ENCODE data around the gene OR10V1.
A peak's percentile ranks its signal among the peaks of the same experiment; 100 is the strongest.
"Not testable (repeated sequence)": the region's sequence is repeated elsewhere in the genome, so short reads cannot be mapped to it uniquely, and the experiment has no call there.

Gene OR10V1

GRCh38 chr11:59705294-59705693 is 8.4 kb downstream of the OR10V1 start:
- H3K4me1 ChIP-seq (ENCODE audit: control insufficient read depth, insufficient read depth, low read depth, low read length) = peaks cover 5% of the 10 kb centered on the region
- peak; percentile 12 for DNase-seq
- H3K36me3 ChIP-seq (ENCODE audit: control insufficient read depth in 1 of 2, insufficient read depth in 2 of 2, low read depth in 1 of 2, low read length in 2 of 2) = no peaks in the 10 kb centered on the region
- H2BK12ac ChIP-seq (ENCODE audit: low read length in 2 of 2) = no peak overlapping the region
- peak overlapping the region; percentile 45 for H3K27ac ChIP-seq (ENCODE audit: low read length, poor library complexity, severe bottlenecking)
- no peak overlapping the region for H4K8ac ChIP-seq (ENCODE audit: low read length)
- no peak overlapping the region for H2AFZ ChIP-seq (ENCODE audit: low read depth, low read length)
- no peak overlapping the region for H3K4ac ChIP-seq (ENCODE audit: low read depth in 1 of 2, low read length in 2 of 2)
- no peak overlapping the region for H2AK5ac ChIP-seq (ENCODE audit: low read length, severe bottlenecking)
- H3K4me3 ChIP-seq (ENCODE audit: insufficient read depth in 1 of 2, low read depth in 1 of 2, low read length in 2 of 2) = no peak overlapping the region
- H2BK15ac ChIP-seq (ENCODE audit: low read depth, poor library complexity, severe bottlenecking) = no peak overlapping the region
- no peaks in the 10 kb centered on the region for H3K79me1 ChIP-seq (replicated peaks; ENCODE audit: low read length, poor library complexity, severe bottlenecking)
- H3K14ac ChIP-seq (ENCODE audit: low read length in 2 of 2) = no peak overlapping the region
- H3K18ac ChIP-seq (ENCODE audit: low read depth in 1 of 2, low read length in 2 of 2) = no peak overlapping the region
- H3K9ac ChIP-seq (ENCODE audit: low read length) = no peak overlapping the region
- H2BK5ac ChIP-seq (ENCODE audit: low read depth, low read length, poor library complexity, severe bottlenecking) = no peak overlapping the region
- WGBS = 78% methylated on average over 5 of the region's 6 CpGs
- no peak overlapping the region for H4K91ac ChIP-seq (ENCODE audit: low read length)
- no peaks in the 10 kb centered on the region for H3K27me3 ChIP-seq (ENCODE audit: control insufficient read depth in 1 of 2, insufficient read depth in 1 of 2, low read length in 2 of 2)
- H2BK120ac ChIP-seq (ENCODE audit: low read depth, low read length) = no peak overlapping the region
- no peak overlapping the region for H3K4me2 ChIP-seq (ENCODE audit: low read length, poor library complexity, severe bottlenecking)
- H3K23ac ChIP-seq (ENCODE audit: low read length in 2 of 2) = no peak overlapping the region
- H3K9me3 ChIP-seq (ENCODE audit: control insufficient read depth, low read length) = no peaks in the 10 kb centered on the region

GRCh38 chr11:59703515-59703914 is 10.1 kb downstream of the OR10V1 start:
- H3K23ac ChIP-seq (ENCODE audit: low read length in 2 of 2); H3K4me2 ChIP-seq (ENCODE audit: low read length, poor library complexity, severe bottlenecking): not testable (repeated sequence)
- no CpG with 5 or more reads among the region's 1 CpG for WGBS

GRCh38 chr11:59700157-59700556 is 13.5 kb downstream of the OR10V1 start:
- H3K36me3 ChIP-seq (ENCODE audit: control insufficient read depth in 1 of 2, insufficient read depth in 2 of 2, low read depth in 1 of 2, low read length in 2 of 2); H4K91ac ChIP-seq (ENCODE audit: low read length); H2BK15ac ChIP-seq (ENCODE audit: low read depth, poor library complexity, severe bottlenecking); H3K9ac ChIP-seq (ENCODE audit: low read length); H3K79me1 ChIP-seq (replicated peaks; ENCODE audit: low read length, poor library complexity, severe bottlenecking); H3K4ac ChIP-seq (ENCODE audit: low read depth in 1 of 2, low read length in 2 of 2); H2BK12ac ChIP-seq (ENCODE audit: low read length in 2 of 2); H3K27ac ChIP-seq (ENCODE audit: low read length, poor library complexity, severe bottlenecking); H3K4me3 ChIP-seq (ENCODE audit: insufficient read depth in 1 of 2, low read depth in 1 of 2, low read length in 2 of 2); DNase-seq; H2AK5ac ChIP-seq (ENCODE audit: low read length, severe bottlenecking); H3K4me1 ChIP-seq (ENCODE audit: control insufficient read depth, insufficient read depth, low read depth, low read length); H3K23ac ChIP-seq (ENCODE audit: low read length in 2 of 2); H4K8ac ChIP-seq (ENCODE audit: low read length); H2AFZ ChIP-seq (ENCODE audit: low read depth, low read length); H3K4me2 ChIP-seq (ENCODE audit: low read length, poor library complexity, severe bottlenecking); H3K9me3 ChIP-seq (ENCODE audit: control insufficient read depth, low read length); H3K14ac ChIP-seq (ENCODE audit: low read length in 2 of 2); H3K27me3 ChIP-seq (ENCODE audit: control insufficient read depth in 1 of 2, insufficient read depth in 1 of 2, low read length in 2 of 2); H2BK5ac ChIP-seq (ENCODE audit: low read depth, low read length, poor library complexity, severe bottlenecking); H3K18ac ChIP-seq (ENCODE audit: low read depth in 1 of 2, low read length in 2 of 2); H2BK120ac ChIP-seq (ENCODE audit: low read depth, low read length): not testable (repeated sequence)
- WGBS = no CpG with 5 or more reads among the region's 5 CpGs

More at GRCh38 chr11:59703515-59703914, 10.1 kb downstream of the OR10V1 start:
- not testable (repeated sequence) for H2AK5ac ChIP-seq (ENCODE audit: low read length, severe bottlenecking); H3K27me3 ChIP-seq (ENCODE audit: control insufficient read depth in 1 of 2, insufficient read depth in 1 of 2, low read length in 2 of 2); H4K8ac ChIP-seq (ENCODE audit: low read length); H3K27ac ChIP-seq (ENCODE audit: low read length, poor library complexity, severe bottlenecking); H3K9me3 ChIP-seq (ENCODE audit: control insufficient read depth, low read length); H2AFZ ChIP-seq (ENCODE audit: low read depth, low read length); H2BK120ac ChIP-seq (ENCODE audit: low read depth, low read length); H3K9ac ChIP-seq (ENCODE audit: low read length); H3K4ac ChIP-seq (ENCODE audit: low read depth in 1 of 2, low read length in 2 of 2); DNase-seq; H3K4me1 ChIP-seq (ENCODE audit: control insufficient read depth, insufficient read depth, low read depth, low read length); H2BK15ac ChIP-seq (ENCODE audit: low read depth, poor library complexity, severe bottlenecking); H4K91ac ChIP-seq (ENCODE audit: low read length); H3K18ac ChIP-seq (ENCODE audit: low read depth in 1 of 2, low read length in 2 of 2); H2BK5ac ChIP-seq (ENCODE audit: low read depth, low read length, poor library complexity, severe bottlenecking); H3K79me1 ChIP-seq (replicated peaks; ENCODE audit: low read length, poor library complexity, severe bottlenecking); H3K4me3 ChIP-seq (ENCODE audit: insufficient read depth in 1 of 2, low read depth in 1 of 2, low read length in 2 of 2); H3K36me3 ChIP-seq (ENCODE audit: control insufficient read depth in 1 of 2, insufficient read depth in 2 of 2, low read depth in 1 of 2, low read length in 2 of 2); H2BK12ac ChIP-seq (ENCODE audit: low read length in 2 of 2); H3K14ac ChIP-seq (ENCODE audit: low read length in 2 of 2)

- Histone ChIP-seq H3K4ac (ENCODE audit: low read depth in 1 of 2, low read length in 2 of 2) (no peak overlapping the region), H3K9me3 (ENCODE audit: control insufficient read depth, low read length) (peaks cover 8% of the 10 kb centered on the region), H3K27ac (ENCODE audit: low read length, poor library complexity, severe bottlenecking) (no peak overlapping the region), H3K9ac (ENCODE audit: low read length) (no peak overlapping the region), H4K91ac (ENCODE audit: low read length) (no peak overlapping the region), H2BK120ac (ENCODE audit: low read depth, low read length) (no peak overlapping the region), H2AK5ac (ENCODE audit: low read length, severe bottlenecking) (no peak overlapping the region), H3K23ac (ENCODE audit: low read length in 2 of 2) (no peak overlapping the region), H3K27me3 (ENCODE audit: control insufficient read depth in 1 of 2, insufficient read depth in 1 of 2, low read length in 2 of 2) (no peaks in the 10 kb centered on the region), H3K18ac (ENCODE audit: low read depth in 1 of 2, low read length in 2 of 2) (no peak overlapping the region), H3K14ac (ENCODE audit: low read length in 2 of 2) (no peak overlapping the region), H3K4me1 (ENCODE audit: control insufficient read depth, insufficient read depth, low read depth, low read length) (peaks cover 3% of the 10 kb centered on the region), H2BK5ac (ENCODE audit: low read depth, low read length, poor library complexity, severe bottlenecking) (no peak overlapping the region), H2BK15ac (ENCODE audit: low read depth, poor library complexity, severe bottlenecking) (no peak overlapping the region), H3K4me3 (ENCODE audit: insufficient read depth in 1 of 2, low read depth in 1 of 2, low read length in 2 of 2) (no peak overlapping the region), H2AFZ (ENCODE audit: low read depth, low read length) (no peak overlapping the region), H2BK12ac (ENCODE audit: low read length in 2 of 2) (no peak overlapping the region), H3K79me1 (replicated peaks; ENCODE audit: low read length, poor library complexity, severe bottlenecking) (no peaks in the 10 kb centered on the region), H3K36me3 (ENCODE audit: control insufficient read depth in 1 of 2, insufficient read depth in 2 of 2, low read depth in 1 of 2, low read length in 2 of 2) (no peaks in the 10 kb centered on the region), H4K8ac (ENCODE audit: low read length) (no peak overlapping the region), H3K4me2 (ENCODE audit: low read length, poor library complexity, severe bottlenecking) (no peak overlapping the region)
- no peak for DNase-seq
These were observed 15.1 kb downstream of the OR10V1 start for GRCh38 chr11:59698506-59698905.
